IPS DF 6.9 (cell line): Measurements from ENCODE around the gene CLIC5.

Experiments
- DNase-seq: peaks from one replicate; pipeline ENCODE4 v3.0.0-alpha.2; 2013; ENCODE audit warnings: low read depth, low spot score
- H3K27ac ChIP-seq: one replicate; pipeline ENCODE4 v1.5.1; 2013; ENCODE audit warnings: low read length, control low read depth
- H3K27me3 ChIP-seq: 2 replicates; pipeline ENCODE4 v1.6.1; 2013; ENCODE audit warnings: mild to moderate bottlenecking, low read length; ENCODE audit not compliant: control insufficient read depth, insufficient read depth
- H3K36me3 ChIP-seq: 2 replicates; pipeline ENCODE4 v1.6.1; 2013; ENCODE audit warnings: low read length; ENCODE audit not compliant: control insufficient read depth, insufficient read depth
- H3K4me1 ChIP-seq: 2 replicates; pipeline ENCODE4 v1.6.1; 2013; ENCODE audit warnings: low read length; ENCODE audit not compliant: control insufficient read depth, insufficient read depth
- H3K4me3 ChIP-seq: 2 replicates; pipeline ENCODE4 v1.5.1; 2013; ENCODE audit warnings: mild to moderate bottlenecking, low read length
- H3K9me3 ChIP-seq: 2 replicates; pipeline ENCODE4 v1.6.1; 2013; ENCODE audit warnings: low read length, inconsistent platforms; ENCODE audit not compliant: control insufficient read depth, insufficient read depth
- WGBS: extraction: QIAGEN DNeasy Blood & Tissue Kit; methylation state at CpG from one replicate; pipeline ENCODE4 v1.1.7; 2013; ENCODE audit warnings: mixed read lengths, missing lambda C conversion rate; ENCODE audit not compliant: insufficient read length, insufficient coverage; 5-methylcytosine and 5-hydroxymethylcytosine counted together

The CLIC5 gene

DNA sequence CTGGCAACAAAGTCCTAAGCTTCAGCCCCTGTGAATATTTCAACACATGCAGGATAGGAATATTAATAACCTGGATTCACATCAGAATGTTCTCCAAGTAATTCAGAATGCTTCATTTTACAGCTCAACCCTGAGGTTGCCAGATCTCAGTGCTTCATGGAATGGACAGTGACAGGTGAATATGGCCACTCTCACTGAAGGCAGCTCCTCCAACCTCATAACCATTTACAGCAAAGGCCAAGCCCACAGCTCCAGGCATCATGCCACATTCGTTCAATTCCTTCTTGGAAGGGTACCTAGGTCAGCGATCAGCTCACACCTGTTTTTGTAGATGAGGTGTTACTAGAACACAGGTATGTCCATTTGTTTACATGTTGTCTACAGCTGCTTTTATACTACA is 17.1 kb downstream of the CLIC5 start:
- H3K4me3 ChIP-seq = no peak overlapping the region
- no peak overlapping the region for H3K27ac ChIP-seq
- no CpG with 5 or more reads among the region's 2 CpGs for whole genome bisulfite sequencing
- H3K9me3 ChIP-seq = no peaks in the 10 kb centered on the region
- no peaks in the 10 kb centered on the region for H3K36me3 ChIP-seq
- no peaks in the 10 kb centered on the region for H3K27me3 ChIP-seq
- no peak for DNase-seq
- H3K4me1 ChIP-seq = no peaks in the 10 kb centered on the region

GRCh38 chr6:45997875-45998506 is 17.7 kb downstream of the CLIC5 start:
- Histone ChIP-seq H3K4me1 (no peaks in the 10 kb centered on the region), H3K27ac (no peak overlapping the region), H3K9me3 (no peaks in the 10 kb centered on the region), H3K36me3 (no peaks in the 10 kb centered on the region), H3K27me3 (no peaks in the 10 kb centered on the region), H3K4me3 (no peak overlapping the region)
- DNase-seq = no peak
- no CpG with 5 or more reads among the region's 5 CpGs for WGBS

DNA sequence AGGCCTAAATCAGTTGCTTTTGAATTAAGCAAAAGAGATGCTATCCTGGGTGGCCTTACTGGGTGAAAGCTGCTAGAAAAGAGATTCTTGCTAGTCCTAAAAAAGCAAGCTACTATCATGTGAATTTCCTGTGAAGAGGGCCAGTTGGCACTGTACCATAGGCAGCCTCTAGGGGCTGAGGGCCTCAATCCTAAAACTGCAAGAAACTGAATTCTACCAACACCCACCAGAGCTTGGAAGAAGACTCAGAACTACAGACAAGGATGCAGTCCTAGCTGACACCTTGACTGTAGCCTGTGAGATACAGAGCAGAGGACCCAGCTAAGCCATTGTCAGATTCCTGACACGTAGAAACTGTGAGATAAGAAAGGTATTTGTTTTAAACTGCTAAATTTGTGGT is 24.5 kb downstream of the CLIC5 start:
- no peaks in the 10 kb centered on the region for H3K4me1 ChIP-seq
- H3K9me3 ChIP-seq = no peaks in the 10 kb centered on the region
- H3K4me3 ChIP-seq = no peak overlapping the region
- DNase-seq = no peak
- no peak overlapping the region for H3K27ac ChIP-seq
- WGBS = no CpG with 5 or more reads among the region's 1 CpG
- H3K36me3 ChIP-seq = no peaks in the 10 kb centered on the region
- H3K27me3 ChIP-seq = no peaks in the 10 kb centered on the region

- Histone ChIP-seq H3K9me3 (no peaks in the 10 kb centered on the region), H3K4me1 (no peaks in the 10 kb centered on the region), H3K36me3 (no peaks in the 10 kb centered on the region), H3K27ac (no peak overlapping the region), H3K4me3 (no peak overlapping the region), H3K27me3 (no peaks in the 10 kb centered on the region)
- no peak for DNase-seq
- no CpG with 5 or more reads among the region's 1 CpG for WGBS
Measured at GRCh38 chr6:45990162-45990561, 25.5 kb downstream of the CLIC5 start.

DNA sequence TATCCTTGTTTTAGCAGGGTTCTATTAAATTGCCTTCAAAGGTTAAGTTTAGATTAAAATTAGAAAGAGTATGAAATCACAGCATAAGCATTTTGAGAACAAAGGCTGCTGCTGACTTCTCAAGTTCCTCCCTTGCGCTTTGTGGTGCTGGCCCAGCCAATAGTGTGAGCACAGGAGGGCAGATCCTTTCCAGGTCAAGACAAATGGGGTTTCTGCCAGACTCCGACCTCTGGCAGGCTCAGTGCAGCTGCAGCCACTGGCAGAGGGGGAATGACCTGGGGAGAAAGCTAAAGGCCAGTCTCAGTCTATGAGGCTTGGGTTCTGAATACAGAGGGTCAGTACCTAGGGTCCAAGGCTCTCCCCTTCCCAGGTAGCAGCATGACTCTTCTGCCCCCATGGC is 27.0 kb downstream of the CLIC5 start:
- no peak overlapping the region for H3K4me3 ChIP-seq
- no peak for DNase-seq
- H3K27me3 ChIP-seq = no peaks in the 10 kb centered on the region
- no peaks in the 10 kb centered on the region for H3K36me3 ChIP-seq
- H3K9me3 ChIP-seq = no peaks in the 10 kb centered on the region
- no peak overlapping the region for H3K27ac ChIP-seq
- no CpG with 5 or more reads among the region's 2 CpGs for WGBS
- H3K4me1 ChIP-seq = no peaks in the 10 kb centered on the region

DNA sequence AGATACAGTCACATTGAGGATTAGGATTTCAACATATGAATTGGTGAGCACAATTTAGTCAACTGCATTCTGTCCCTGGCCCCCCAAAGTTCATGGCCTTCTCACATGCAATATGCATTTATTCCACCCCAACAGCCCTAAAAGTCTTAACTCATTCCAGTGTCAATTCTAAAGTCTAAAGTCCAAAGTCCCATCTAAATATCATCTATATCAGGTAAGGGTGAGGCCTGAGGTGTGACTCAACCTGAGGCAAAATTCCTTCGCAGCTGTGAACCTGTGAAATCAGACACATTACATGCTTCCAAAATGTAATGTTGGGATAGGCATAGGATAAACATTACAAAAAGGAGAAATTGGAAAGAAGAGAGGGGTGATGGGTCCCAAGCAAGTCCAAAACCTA is 27.8 kb downstream of the CLIC5 start:
- H3K36me3 ChIP-seq = no peaks in the 10 kb centered on the region
- no peaks in the 10 kb centered on the region for H3K27me3 ChIP-seq
- WGBS = no CpG with 5 or more reads among the region's 1 CpG
- no peak overlapping the region for H3K27ac ChIP-seq
- H3K9me3 ChIP-seq = no peaks in the 10 kb centered on the region
- H3K4me1 ChIP-seq = no peaks in the 10 kb centered on the region
- DNase-seq = no peak
- H3K4me3 ChIP-seq = no peak overlapping the region

DNA sequence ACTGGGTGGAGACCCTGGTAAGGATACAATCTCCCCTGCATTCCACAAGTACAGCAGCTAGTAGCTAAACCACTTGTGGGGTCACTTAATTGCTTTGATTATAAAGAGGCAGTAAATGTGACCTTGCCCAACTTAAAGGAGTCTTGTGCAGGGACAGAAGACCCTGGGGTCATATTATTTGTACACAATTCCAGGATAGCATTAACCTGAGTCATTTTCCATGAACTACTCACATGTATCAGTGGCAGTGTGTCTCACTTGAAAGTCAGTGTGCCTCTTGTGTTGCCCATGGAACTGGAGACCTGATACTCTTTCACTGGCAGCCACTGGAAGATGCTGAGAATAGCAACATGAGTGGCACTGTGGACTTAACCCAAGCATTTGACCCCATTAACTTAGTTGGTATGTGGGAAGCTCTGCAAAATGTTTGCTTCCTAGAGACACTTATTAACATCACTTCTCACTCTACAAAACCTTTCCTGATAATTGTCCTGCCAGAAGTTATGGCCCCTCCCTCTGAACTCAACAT is 28.9 kb downstream of the CLIC5 start:
- Histone ChIP-seq H3K36me3 (no peaks in the 10 kb centered on the region), H3K4me1 (no peaks in the 10 kb centered on the region), H3K27me3 (no peaks in the 10 kb centered on the region), H3K4me3 (no peak overlapping the region), H3K27ac (no peak overlapping the region), H3K9me3 (no peaks in the 10 kb centered on the region)
- DNase-seq = no peak

DNA sequence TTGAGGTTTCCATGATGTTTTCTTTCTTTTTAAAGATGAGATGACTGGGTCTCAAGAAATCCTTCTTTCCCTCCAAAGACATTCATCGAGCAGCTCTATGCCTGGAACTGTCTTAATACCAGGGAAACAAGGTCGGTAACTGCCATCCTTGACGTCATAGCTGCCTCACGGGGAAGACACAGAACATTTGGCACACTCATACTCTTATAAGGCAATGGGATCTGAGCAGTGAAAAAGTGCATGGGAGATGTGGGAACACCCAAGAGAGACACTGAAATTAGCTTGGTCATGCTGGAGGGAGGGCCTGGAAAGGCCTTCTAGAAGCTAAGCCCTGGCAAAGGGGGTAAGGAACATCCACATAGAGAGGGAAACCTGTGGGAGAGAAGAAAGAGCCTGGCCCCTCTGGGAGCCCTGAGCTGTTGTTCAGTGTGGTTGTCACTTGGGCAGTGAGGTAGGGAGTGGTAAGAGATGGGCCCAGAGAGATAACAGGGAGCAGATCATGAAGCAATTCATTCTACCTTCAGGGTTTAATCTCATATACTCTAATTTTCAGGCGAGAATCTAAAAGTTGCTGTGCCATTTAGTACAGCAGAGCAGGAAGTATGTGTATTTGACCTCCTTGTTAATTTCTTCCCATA is 30.8 kb downstream of the CLIC5 start:
- Histone ChIP-seq H3K4me1 (no peaks in the 10 kb centered on the region), H3K36me3 (no peaks in the 10 kb centered on the region), H3K4me3 (no peak overlapping the region), H3K9me3 (no peaks in the 10 kb centered on the region), H3K27ac (no peak overlapping the region), H3K27me3 (no peaks in the 10 kb centered on the region)
- WGBS = no CpG with 5 or more reads among the region's 5 CpGs
- DNase-seq = no peak

DNA sequence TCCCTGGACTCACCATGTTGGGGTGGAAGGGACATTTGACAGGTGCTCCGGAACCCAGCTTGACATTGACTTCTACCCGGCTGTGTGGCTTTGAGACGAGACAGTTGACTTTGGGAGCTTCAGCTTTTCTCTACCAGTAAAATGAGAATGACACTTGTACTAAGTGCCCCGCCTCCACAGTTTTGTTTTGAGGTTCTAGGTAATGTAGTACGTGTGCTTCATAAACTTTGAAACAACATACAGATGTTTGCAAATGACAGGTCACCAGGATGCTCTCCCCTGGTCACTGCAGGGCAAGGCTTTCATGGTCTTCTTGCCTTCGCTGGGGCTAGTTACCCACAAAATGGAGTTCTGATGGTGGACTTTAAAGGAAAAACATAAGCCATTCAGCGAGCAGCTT is 31.3 kb downstream of the CLIC5 start:
- Histone ChIP-seq H3K4me3 (no peak overlapping the region), H3K36me3 (no peaks in the 10 kb centered on the region), H3K4me1 (no peaks in the 10 kb centered on the region), H3K27ac (no peak overlapping the region), H3K27me3 (no peaks in the 10 kb centered on the region), H3K9me3 (no peaks in the 10 kb centered on the region)
- no CpG with 5 or more reads among the region's 7 CpGs for WGBS
- DNase-seq = no peak

DNA sequence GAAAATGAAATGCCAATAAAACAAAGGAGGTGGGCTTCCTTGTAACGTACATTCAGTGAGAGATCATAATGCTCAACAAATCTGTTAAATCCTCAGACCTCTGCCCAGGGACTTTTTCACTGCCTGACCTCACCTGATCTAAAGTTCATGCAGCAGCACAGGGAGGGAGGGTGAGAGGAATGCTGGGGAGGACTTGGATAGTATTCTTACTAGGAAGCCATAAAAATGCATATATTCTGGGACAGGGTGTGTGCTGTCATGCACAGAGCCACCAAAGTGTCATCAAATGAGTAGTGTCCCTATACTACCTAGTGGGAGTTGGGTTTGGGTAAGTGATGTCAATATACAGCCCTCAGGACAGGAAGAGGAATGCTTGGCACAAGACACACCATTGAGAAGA is 32.6 kb downstream of the CLIC5 start:
- Histone ChIP-seq H3K36me3 (no peaks in the 10 kb centered on the region), H3K4me3 (no peak overlapping the region), H3K27ac (no peak overlapping the region), H3K4me1 (no peaks in the 10 kb centered on the region), H3K27me3 (no peaks in the 10 kb centered on the region), H3K9me3 (no peaks in the 10 kb centered on the region)
- no CpG with 5 or more reads among the region's 1 CpG for WGBS
- no peak for DNase-seq
